ENCODE results near the gene UPP2. TPM values are rescaled to one million over a fixed set of nuclear protein-coding genes. Genes with fewer than 3 reads are reported as not detected.
A peak's percentile ranks its signal among the peaks of the same experiment; 100 is the strongest.

UPP2 gene
- total RNA-seq, 1 experiment from 2014 or later = not detected

GRCh38 chr2:158091647-158092046 is 10.0 kb upstream of the UPP2 start (continued):
- TF ChIP-seq ZNF512 (CRISPR knock-in tag; IDR thresholded peaks at IDR 0.05; ENCODE audit: borderline replicate concordance) = no peak
- TF ChIP-seq ETV6 (CRISPR knock-in tag; IDR thresholded peaks at IDR 0.05) = no peak
- no peak for TF ChIP-seq NR2C2 (CRISPR knock-in tag; IDR thresholded peaks at IDR 0.05)
- TF ChIP-seq GTF2I (CRISPR knock-in tag; conservative IDR thresholded peaks at IDR 0.05) = no peak
- TF ChIP-seq HMGXB4 (CRISPR knock-in tag; IDR thresholded peaks at IDR 0.05) = no peak

- Mint-ChIP-seq H3K9me3 (0 out of 2 replicates have a peak, but pooled peaks cover 2% of the 10 kb centered on the region), H3K27me3 (ENCODE audit: low read depth) (no peaks in the 10 kb centered on the region; the same call in 1 of the 2 replicates), H3K36me3 (no peaks in the 10 kb centered on the region), H3K4me3 (no peak overlapping the region), H3K27ac (no peak overlapping the region), H3K4me1 (peaks cover 4% of the 10 kb centered on the region; the same call in 1 of the 2 replicates)
- ChIA-PET POLR2A (no interaction called here), CTCF (no interaction called here)
- DNase-seq (ENCODE audit: low spot score) = no peak
- TF ChIP-seq GABPB1 (CRISPR knock-in tag; IDR thresholded peaks at IDR 0.05) (peak; percentile 34; the same call in 1 of the 2 replicates), CBFB (CRISPR knock-in tag; IDR thresholded peaks at IDR 0.05; ENCODE audit: low read depth) (no peak)
- ATAC-seq = no peak
These were observed 7.1 kb upstream of the UPP2 start for GRCh38 chr2:158094487-158095092.

GRCh38 chr2:158095269-158095668 is 6.4 kb upstream of the UPP2 start:
- DNase-seq (ENCODE audit: low spot score) (no peak), ATAC-seq (no peak)
- H3K4me3 Mint-ChIP-seq = no peak overlapping the region
- H3K36me3 Mint-ChIP-seq = no peaks in the 10 kb centered on the region
- H3K9me3 Mint-ChIP-seq = no peaks in the 10 kb centered on the region
- no peak overlapping the region for H3K27ac Mint-ChIP-seq
- no peaks in the 10 kb centered on the region; the same call in 1 of the 2 replicates for H3K27me3 Mint-ChIP-seq (ENCODE audit: low read depth)
- ChIA-PET POLR2A (no interaction called here), CTCF (no interaction called here)
- peaks cover 4% of the 10 kb centered on the region; the same call in 1 of the 2 replicates for H3K4me1 Mint-ChIP-seq
- TF ChIP-seq ATF3 (CRISPR knock-in tag; conservative IDR thresholded peaks at IDR 0.05) (no peak), MAX (CRISPR knock-in tag; IDR thresholded peaks at IDR 0.05) (no peak), USF1 (CRISPR knock-in tag; IDR thresholded peaks at IDR 0.05) (no peak), ZSCAN18 (CRISPR knock-in tag; IDR thresholded peaks at IDR 0.05) (no peak), KAT7 (CRISPR knock-in tag; IDR thresholded peaks at IDR 0.05; ENCODE audit: borderline replicate concordance) (no peak), RELA (CRISPR knock-in tag; IDR thresholded peaks at IDR 0.05; ENCODE audit: borderline replicate concordance) (no peak), ZNF532 (CRISPR knock-in tag; IDR thresholded peaks at IDR 0.05; ENCODE audit: borderline replicate concordance) (no peak), FOXP4 (CRISPR knock-in tag; IDR thresholded peaks at IDR 0.05) (no peak), ZNF263 (CRISPR knock-in tag; IDR thresholded peaks at IDR 0.05; ENCODE audit: low read depth) (no peak), ZBTB43 (CRISPR knock-in tag; IDR thresholded peaks at IDR 0.05) (no peak), RORB (CRISPR knock-in tag; IDR thresholded peaks at IDR 0.05) (no peak), ETV6 (CRISPR knock-in tag; IDR thresholded peaks at IDR 0.05) (no peak)

All from WTC11 (cell line).